ENCODE data around the gene LYL1. TPM values are rescaled to one million over a fixed set of nuclear protein-coding genes. Genes with fewer than 3 reads are reported as not detected.

Gene LYL1
- total RNA-seq, 1 donor from 2014 or later: 0.50 TPM

- H3K4me3 Mint-ChIP-seq (ENCODE audit: low read depth): no peak overlapping the region
These were observed 52.4 kb downstream of the LYL1 start for GRCh38 chr19:13050274-13050673.

More at GRCh38 chr19:13050274-13050673, 52.4 kb downstream of the LYL1 start:
- Mint-ChIP-seq H3K4me1 (ENCODE audit: low read depth) (peaks cover 37% of the 10 kb centered on the region), H3K36me3 (ENCODE audit: insufficient read depth) (no peaks in the 10 kb centered on the region), H3K27me3 (peaks cover 77% of the 10 kb centered on the region), H3K27ac (no peak overlapping the region), H3K9me3 (ENCODE audit: low read depth) (no peaks in the 10 kb centered on the region)
- no peak for DNase-seq (ENCODE audit: low spot score, unreplicated experiment)
- TF ChIP-seq CTCF (IDR thresholded peaks at IDR 0.05; ENCODE audit: unreplicated experiment): no peak

Other genes starting within 250 kb of the LYL1 start
- gene DNASE2, start 221.4 kb downstream of the LYL1 start, total RNA-seq: 26.0 and 31.7 TPM in 2 replicates
- not detected in 2 replicates for gene KLF1, start 215.7 kb downstream of the LYL1 start, total RNA-seq
- 59.3 and 60.6 TPM in 2 replicates for gene GCDH, start 211.7 kb downstream of the LYL1 start, total RNA-seq
- 1.2 and 1.8 TPM in 2 replicates for gene SYCE2, start 183.6 kb downstream of the LYL1 start, total RNA-seq
- gene FARSA, start 169.1 kb downstream of the LYL1 start, total RNA-seq: 61.2 and 63.3 TPM in 2 replicates
- gene CALR, start 164.2 kb downstream of the LYL1 start, total RNA-seq: 707 and 730 TPM in 2 replicates
- 70.4 and 78.8 TPM in 2 replicates for gene RAD23A, start 157.0 kb downstream of the LYL1 start, total RNA-seq
- 16.8 and 20.8 TPM in 2 replicates for gene GADD45GIP1, start 145.6 kb downstream of the LYL1 start, total RNA-seq
- gene DAND5, start 133.3 kb downstream of the LYL1 start, total RNA-seq: not detected in 2 replicates
- 0.46 and 0.51 TPM in 2 replicates for gene NFIX, start 107.4 kb downstream of the LYL1 start, total RNA-seq
- 51.5 and 52.4 TPM in 2 replicates for gene TRMT1, start 13.9 kb upstream of the LYL1 start, total RNA-seq
- 92.3 and 103 TPM in 2 replicates for gene NACC1, start 15.4 kb upstream of the LYL1 start, total RNA-seq
- 49.2 and 55.9 TPM in 2 replicates for gene STX10, start 47.5 kb upstream of the LYL1 start, total RNA-seq
- gene IER2, start 47.6 kb upstream of the LYL1 start, total RNA-seq: 88.4 and 93.4 TPM in 2 replicates

All from progenitor cell of endocrine pancreas (in vitro differentiated cells).